ENCODE results near the gene SCCPDH. TPM values are rescaled to one million over a fixed set of nuclear protein-coding genes. Genes with fewer than 3 reads are reported as not detected.
"Not testable (repeated sequence)": the region's sequence is repeated elsewhere in the genome, so short reads cannot be mapped to it uniquely, and the experiment has no call there.

The SCCPDH gene
- total RNA-seq, 2 experiments from 2014 or later = 23.8 to 24.3 TPM

DNA sequence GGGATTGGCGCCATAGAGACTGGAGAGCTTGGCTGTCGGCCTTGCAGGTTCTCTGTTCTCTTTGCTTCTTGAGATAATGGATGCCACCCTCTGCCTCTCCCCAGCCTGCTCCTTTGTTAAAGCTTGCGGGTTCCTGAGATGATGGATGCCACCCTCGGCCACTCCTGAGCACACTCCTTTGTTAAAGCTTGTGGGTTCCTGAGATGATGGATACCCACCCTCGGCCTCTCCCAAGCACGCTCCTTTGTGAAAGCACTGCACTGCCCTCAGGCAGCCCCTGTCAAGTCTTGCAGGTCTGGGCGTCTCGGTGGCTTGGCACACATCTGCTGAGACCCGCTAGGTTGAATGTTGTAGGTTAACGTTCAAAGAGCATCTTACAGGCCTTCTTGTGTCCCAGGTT, 76.5 kb downstream of the SCCPDH start:
- H3K27ac Mint-ChIP-seq = no peak overlapping the region
- CTCF ChIA-PET = no interaction called here
- DNase-seq = no peak
- no peak overlapping the region for H3K4me3 Mint-ChIP-seq
- intact Hi-C loops (cut with micrococcal nuclease) = no loop called here
- no peaks in the 10 kb centered on the region for H3K36me3 Mint-ChIP-seq (ENCODE audit: low read depth)
- no peaks in the 10 kb centered on the region for H3K9me3 Mint-ChIP-seq
- H3K27me3 Mint-ChIP-seq (ENCODE audit: low read depth) = no peaks in the 10 kb centered on the region
- H3K4me1 Mint-ChIP-seq (ENCODE audit: low read depth) = no peaks in the 10 kb centered on the region

DNA sequence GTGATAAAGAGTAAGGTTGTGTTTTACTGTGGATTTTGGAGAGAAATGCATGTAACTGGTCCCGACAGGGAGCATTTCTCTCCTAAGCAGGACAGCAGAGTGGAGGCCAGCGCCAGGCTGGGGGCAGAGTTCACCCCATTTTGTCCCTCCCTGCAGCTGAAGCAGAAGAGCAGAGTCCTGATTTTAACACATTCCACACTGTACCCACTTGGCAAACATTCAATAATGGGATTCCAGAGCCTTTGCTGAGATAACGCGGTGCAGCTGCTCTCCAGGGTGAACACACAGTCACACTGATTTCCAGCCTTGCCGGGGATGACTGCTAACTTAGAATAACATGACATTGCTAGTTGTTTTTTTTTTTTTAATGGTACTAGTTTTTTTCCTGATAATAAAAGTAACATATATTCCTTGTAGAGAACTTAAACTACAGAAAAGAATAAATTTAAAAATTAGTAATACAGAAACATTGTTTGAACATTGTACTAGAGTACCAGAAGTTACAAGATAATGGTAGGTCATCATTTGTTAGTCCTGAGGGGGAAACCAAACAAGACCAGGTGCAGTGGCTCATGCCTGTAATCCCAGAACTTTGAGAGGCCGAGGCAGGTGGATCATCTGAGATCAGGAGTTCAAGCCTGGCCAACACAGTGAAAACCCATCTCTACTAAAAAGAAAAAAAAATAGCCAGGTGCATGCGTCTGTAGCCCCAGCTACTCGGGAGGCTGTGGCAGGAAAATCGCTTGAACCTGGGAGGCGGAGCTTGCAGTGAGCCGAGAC, 77.2 kb downstream of the SCCPDH start:
- H3K36me3 Mint-ChIP-seq (ENCODE audit: low read depth) = no peaks in the 10 kb centered on the region
- H3K9me3 Mint-ChIP-seq = no peaks in the 10 kb centered on the region
- no peaks in the 10 kb centered on the region for H3K4me1 Mint-ChIP-seq (ENCODE audit: low read depth)
- DNase-seq = no peak
- CTCF ChIA-PET = no interaction called here
- no peak overlapping the region for H3K27ac Mint-ChIP-seq
- no peak overlapping the region for H3K4me3 Mint-ChIP-seq
- no peaks in the 10 kb centered on the region for H3K27me3 Mint-ChIP-seq (ENCODE audit: low read depth)
- intact Hi-C loops (cut with micrococcal nuclease) = no loop called here

GRCh38 chr1:246803373-246803772, 79.2 kb downstream of the SCCPDH start:
- intact Hi-C loops (cut with micrococcal nuclease) = no loop called here
- Mint-ChIP-seq H3K4me3 (no peak overlapping the region), H3K36me3 (ENCODE audit: low read depth) (no peaks in the 10 kb centered on the region), H3K27me3 (ENCODE audit: low read depth) (no peaks in the 10 kb centered on the region), H3K9me3 (no peaks in the 10 kb centered on the region), H3K4me1 (ENCODE audit: low read depth) (no peaks in the 10 kb centered on the region), H3K27ac (no peak overlapping the region)
- no peak for DNase-seq
- CTCF ChIA-PET = no interaction called here

DNA sequence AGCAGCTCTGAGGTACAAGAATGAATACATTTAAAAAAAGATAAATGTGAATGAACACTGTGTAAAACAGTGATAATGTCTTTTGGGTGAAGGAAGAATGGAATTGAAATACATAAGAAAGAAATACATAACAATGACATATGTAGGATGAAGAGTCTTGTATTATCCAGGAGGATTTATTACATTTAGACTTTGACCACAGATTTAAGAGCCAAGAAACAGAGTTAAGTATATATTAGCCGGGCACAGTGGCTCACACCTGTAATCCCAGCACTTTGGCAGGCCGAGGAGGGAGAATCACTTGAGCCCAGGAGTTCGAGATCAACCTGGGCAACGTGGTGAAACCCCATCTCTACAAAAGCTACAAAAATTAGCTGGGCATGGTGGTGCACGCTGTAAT, 79.7 kb downstream of the SCCPDH start:
- CTCF ChIA-PET = interaction anchor here (0.6 kb wide), 1 partner anchor 105 kb away, joined by 3 read pairs; no protein-coding TSS in a partner anchor
- no peaks in the 10 kb centered on the region for H3K36me3 Mint-ChIP-seq (ENCODE audit: low read depth)
- H3K4me1 Mint-ChIP-seq (ENCODE audit: low read depth) = no peaks in the 10 kb centered on the region
- no peak for DNase-seq
- intact Hi-C loops (cut with micrococcal nuclease) = no loop called here
- no peak overlapping the region for H3K4me3 Mint-ChIP-seq
- H3K9me3 Mint-ChIP-seq = no peaks in the 10 kb centered on the region
- no peaks in the 10 kb centered on the region for H3K27me3 Mint-ChIP-seq (ENCODE audit: low read depth)
- no peak overlapping the region for H3K27ac Mint-ChIP-seq

- DNase-seq = no peak
- Mint-ChIP-seq H3K4me3 (no peak overlapping the region), H3K36me3 (ENCODE audit: low read depth) (no peaks in the 10 kb centered on the region), H3K27me3 (ENCODE audit: low read depth) (no peaks in the 10 kb centered on the region), H3K4me1 (ENCODE audit: low read depth) (no peaks in the 10 kb centered on the region), H3K27ac (no peak overlapping the region), H3K9me3 (no peaks in the 10 kb centered on the region)
- CTCF ChIA-PET = no interaction called here
- intact Hi-C loops (cut with micrococcal nuclease) = no loop called here
These were observed 81.0 kb downstream of the SCCPDH start for GRCh38 chr1:246805135-246805716.

GRCh38 chr1:246809473-246809872, 85.3 kb downstream of the SCCPDH start:
- CTCF ChIA-PET = no interaction called here
- intact Hi-C loops (cut with micrococcal nuclease) = no loop called here

GRCh38 chr1:246811985-246812384, 87.8 kb downstream of the SCCPDH start:
- DNase-seq = no peak
- no peak overlapping the region for H3K4me3 Mint-ChIP-seq
- peaks cover 23% of the 10 kb centered on the region for H3K27me3 Mint-ChIP-seq (ENCODE audit: low read depth)
- CTCF ChIA-PET = no interaction called here
- no peaks in the 10 kb centered on the region for H3K4me1 Mint-ChIP-seq (ENCODE audit: low read depth)
- H3K27ac Mint-ChIP-seq = no peak overlapping the region
- no peaks in the 10 kb centered on the region for H3K36me3 Mint-ChIP-seq (ENCODE audit: low read depth)
- intact Hi-C loops (cut with micrococcal nuclease) = no loop called here
- no peaks in the 10 kb centered on the region for H3K9me3 Mint-ChIP-seq

More at GRCh38 chr1:246809473-246809872, 85.3 kb downstream of the SCCPDH start:
- Mint-ChIP-seq H3K9me3 (no peaks in the 10 kb centered on the region), H3K27me3 (ENCODE audit: low read depth) (peaks cover 18% of the 10 kb centered on the region), H3K36me3 (ENCODE audit: low read depth) (no peaks in the 10 kb centered on the region), H3K4me3 (no peak overlapping the region), H3K27ac (no peak overlapping the region), H3K4me1 (ENCODE audit: low read depth) (no peaks in the 10 kb centered on the region)
- no peak for DNase-seq

GRCh38 chr1:246813325-246813724, 89.1 kb downstream of the SCCPDH start:
- DNase-seq; H3K27ac Mint-ChIP-seq; intact Hi-C loops (cut with micrococcal nuclease); H3K36me3 Mint-ChIP-seq (ENCODE audit: low read depth); H3K4me3 Mint-ChIP-seq; H3K9me3 Mint-ChIP-seq; CTCF ChIA-PET; H3K4me1 Mint-ChIP-seq (ENCODE audit: low read depth): not testable (repeated sequence)
- H3K27me3 Mint-ChIP-seq (ENCODE audit: low read depth) = peaks cover 23% of the 10 kb centered on the region

DNA sequence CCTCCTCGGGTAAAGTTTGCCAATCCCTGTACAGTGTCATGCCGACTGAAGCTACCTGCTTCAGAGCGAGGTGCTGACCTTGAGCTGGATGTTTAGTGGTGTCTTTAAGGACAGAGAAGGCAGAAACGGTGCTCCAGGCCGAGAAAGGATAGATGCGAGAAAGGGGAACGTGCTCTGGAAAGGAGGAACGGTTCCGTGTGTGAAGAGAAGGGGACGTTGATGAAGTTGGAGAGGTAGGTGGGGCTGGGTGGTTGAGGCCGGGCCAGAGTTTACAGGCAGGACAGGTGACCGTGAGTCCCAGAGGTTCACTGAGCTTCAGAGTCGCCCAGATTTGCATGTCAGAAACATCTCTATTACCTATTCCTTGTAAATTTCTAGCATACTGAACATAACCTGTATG, 90.7 kb downstream of the SCCPDH start:
- H3K4me1 Mint-ChIP-seq (ENCODE audit: low read depth) = peaks cover 3% of the 10 kb centered on the region
- no peaks in the 10 kb centered on the region for H3K9me3 Mint-ChIP-seq
- no peak overlapping the region for H3K27ac Mint-ChIP-seq
- DNase-seq = no peak
- no peak overlapping the region for H3K4me3 Mint-ChIP-seq
- H3K27me3 Mint-ChIP-seq (ENCODE audit: low read depth) = peaks cover 26% of the 10 kb centered on the region
- intact Hi-C loops (cut with micrococcal nuclease) = no loop called here
- CTCF ChIA-PET = no interaction called here
- H3K36me3 Mint-ChIP-seq (ENCODE audit: low read depth) = no peaks in the 10 kb centered on the region

- H3K4me1 Mint-ChIP-seq (ENCODE audit: low read depth) = peaks cover 6% of the 10 kb centered on the region
- peaks cover 26% of the 10 kb centered on the region for H3K27me3 Mint-ChIP-seq (ENCODE audit: low read depth)
- CTCF ChIA-PET = no interaction called here
- H3K9me3 Mint-ChIP-seq = no peaks in the 10 kb centered on the region
- no peaks in the 10 kb centered on the region for H3K36me3 Mint-ChIP-seq (ENCODE audit: low read depth)
- no peak overlapping the region for H3K27ac Mint-ChIP-seq
- DNase-seq = no peak
- intact Hi-C loops (cut with micrococcal nuclease) = no loop called here
- H3K4me3 Mint-ChIP-seq = no peak overlapping the region
These were observed 91.6 kb downstream of the SCCPDH start for GRCh38 chr1:246815693-246816270.

Other genes starting within 250 kb of the SCCPDH start
- 10 to 100 TPM; 21.3 to 21.4 TPM for gene SMYD3, start 217.1 kb upstream of the SCCPDH start, total RNA-seq
- 10 to 100 TPM; 10.8 to 11.1 TPM for gene TFB2M, start 158.1 kb upstream of the SCCPDH start, total RNA-seq
- gene CNST, start 158.0 kb upstream of the SCCPDH start, total RNA-seq = 10 to 100 TPM; 22.1 to 25.3 TPM
- 10 to 100 TPM; 32.1 to 38.8 TPM for gene AHCTF1, start 207.5 kb downstream of the SCCPDH start, total RNA-seq

Data from activated naive CD4-positive, alpha-beta T cell treated with anti-CD3 and anti-CD28 coated beads for 36 hours (primary cell).